Activated T-cell treated with anti-CD3 and anti-CD28 coated beads for 24 hours (primary cell): ENCODE measurements around the gene SORCS3.
A peak's percentile ranks its signal among the peaks of the same experiment; 100 is the strongest.

Experiments used
- DNase-seq: peaks from one replicate; pipeline ENCODE4 v3.0.0-alpha.2; 2020; ENCODE audit warnings: low read depth

Gene SORCS3

DNA sequence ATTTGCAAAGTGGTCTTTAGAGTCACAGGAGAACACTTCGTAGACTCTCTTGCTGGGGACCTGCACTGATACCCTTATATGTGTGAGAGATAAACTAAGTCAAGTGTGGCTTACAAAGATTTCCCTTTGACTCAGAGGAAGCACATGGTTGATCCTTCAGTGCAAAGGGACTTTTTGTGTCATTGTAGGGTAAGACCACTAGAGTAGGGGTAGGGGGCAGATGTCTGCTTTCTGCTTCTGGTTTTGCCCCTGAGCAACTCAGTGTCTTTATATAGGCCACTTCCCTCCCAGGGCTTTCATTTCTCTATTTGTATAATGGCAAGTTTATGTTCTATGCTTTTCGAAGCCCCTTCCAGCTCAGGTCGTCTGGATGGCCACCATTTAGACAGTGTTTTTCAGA is 281.7 kb downstream of the SORCS3 start:
- DNase-seq, result no peak

DNA sequence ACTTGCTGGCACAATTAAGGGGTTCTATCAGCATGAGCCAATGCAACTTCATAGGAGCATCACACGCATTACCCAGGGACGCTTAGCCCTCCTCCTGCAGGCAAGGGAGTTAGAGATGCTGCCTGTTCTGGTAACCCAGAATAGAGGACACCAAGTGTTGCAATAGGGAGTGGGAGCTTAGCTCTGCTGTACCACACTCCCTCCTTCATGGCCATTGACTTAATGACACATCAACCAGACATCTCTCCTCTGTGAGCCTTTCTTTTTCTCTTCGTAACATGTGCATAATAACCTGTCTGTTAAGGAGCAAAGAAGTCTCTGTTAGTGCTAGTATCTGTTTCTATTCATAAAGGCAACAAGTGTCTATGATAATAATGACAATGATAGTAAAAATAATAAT is 282.4 kb downstream of the SORCS3 start:
- no peak for DNase-seq

DNA sequence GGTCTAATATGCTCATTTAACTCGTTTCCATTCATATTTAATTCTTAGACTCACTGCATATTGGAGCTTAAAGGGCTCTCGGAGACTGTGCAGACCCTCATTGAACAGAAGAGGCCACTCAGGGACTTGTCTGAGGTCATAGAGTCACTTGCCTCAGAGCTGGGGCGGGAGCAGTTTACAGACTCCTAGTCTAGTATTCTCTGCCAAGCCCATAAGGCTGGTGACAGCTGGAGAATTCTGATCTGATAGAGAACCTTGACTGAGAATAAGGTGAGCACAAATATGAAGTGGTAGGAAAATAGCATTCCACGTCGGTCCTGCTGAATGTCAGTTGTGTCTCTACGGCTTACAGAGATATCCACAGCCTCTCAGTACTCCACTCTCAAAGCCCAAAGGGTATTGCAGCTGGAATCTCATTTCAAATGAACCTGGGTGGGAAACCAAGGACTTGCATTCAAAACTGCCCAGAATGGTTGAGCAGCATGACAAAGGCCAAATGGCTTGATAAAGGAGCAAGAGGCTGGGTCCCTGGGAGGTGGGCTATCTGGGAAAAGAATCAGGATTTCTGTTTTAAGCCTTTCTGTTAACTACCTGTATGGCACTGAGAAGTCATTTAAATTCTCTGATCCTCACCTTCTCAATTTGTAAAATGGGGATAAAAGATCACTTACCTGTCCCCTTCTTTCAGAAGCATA is 283.2 kb downstream of the SORCS3 start:
- DNase-seq, result no peak

DNA sequence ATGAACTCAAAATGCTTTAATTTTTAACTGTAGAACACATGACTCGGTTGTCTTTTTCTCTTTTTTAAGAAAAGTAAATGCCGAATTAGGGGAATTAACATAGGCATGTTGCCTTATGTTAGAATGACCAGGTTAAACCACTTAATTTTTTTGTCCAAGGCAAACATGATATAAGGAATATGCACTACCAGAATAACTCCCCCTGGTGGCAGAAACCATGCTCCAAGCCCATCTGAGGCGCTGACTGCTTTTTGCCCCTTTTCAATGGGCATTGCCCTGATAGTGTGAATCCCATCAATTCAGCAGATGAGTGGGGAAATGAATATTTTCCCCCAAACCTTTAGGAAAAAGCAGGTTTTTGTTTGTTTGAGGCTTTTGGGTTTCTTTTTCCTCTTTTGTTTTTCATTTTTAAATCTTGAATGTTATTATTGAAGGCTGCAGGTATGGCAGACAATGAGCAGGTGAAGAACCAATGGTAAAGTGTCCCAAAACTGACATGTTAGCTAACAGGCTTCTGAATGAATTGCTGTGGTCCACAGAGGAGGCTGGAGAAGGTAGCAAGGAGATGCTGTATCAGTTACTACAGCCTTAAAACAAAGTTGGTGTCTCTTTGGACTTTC is 284.3 kb downstream of the SORCS3 start:
- peak; percentile 1 for DNase-seq

DNA sequence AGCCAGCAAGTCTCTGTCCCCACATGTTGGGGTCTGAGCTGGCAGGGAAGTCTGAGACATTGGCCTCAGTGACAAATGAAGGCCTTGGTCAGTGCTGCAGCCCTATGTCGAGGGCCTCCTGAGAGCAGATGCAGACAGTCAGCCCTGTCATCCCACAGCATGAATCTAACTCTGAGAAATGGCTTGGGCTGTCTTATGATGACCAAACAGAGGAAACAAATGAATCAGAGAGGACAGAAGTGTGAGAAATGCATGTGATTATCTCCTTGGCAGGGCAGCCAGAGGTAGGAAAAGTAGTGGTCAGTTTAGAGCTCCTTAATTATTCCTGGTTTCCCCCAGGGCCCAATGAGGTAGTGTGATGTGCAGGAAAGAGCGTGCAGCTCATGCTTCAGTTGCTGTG is 287.6 kb downstream of the SORCS3 start:
- DNase-seq, result no peak

DNA sequence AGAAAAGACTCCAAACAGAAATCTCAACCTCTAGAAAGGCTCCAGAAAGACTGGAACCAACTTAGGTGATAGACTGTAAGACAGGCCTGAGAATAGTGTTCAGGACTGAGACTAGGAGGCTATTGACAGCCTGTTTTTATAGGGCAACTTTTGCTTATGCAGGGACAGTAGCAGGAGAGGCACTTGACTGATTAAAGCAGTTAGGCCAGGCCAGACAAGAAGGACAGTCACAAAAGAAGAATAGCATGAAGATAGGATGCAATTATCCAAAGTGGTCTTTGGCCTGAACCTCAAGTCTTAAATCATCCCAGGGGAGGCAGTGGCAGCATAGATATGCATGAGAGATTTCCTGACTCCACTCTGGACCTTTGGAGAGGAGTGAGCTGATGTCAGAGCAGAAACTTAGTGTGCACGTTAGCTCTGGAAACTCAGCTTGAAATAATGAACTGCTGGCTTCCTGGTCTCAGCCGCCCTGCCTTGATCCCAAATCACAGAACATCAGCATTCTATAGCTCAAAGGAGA is 290.6 kb downstream of the SORCS3 start:
- DNase-seq, result no peak

DNA sequence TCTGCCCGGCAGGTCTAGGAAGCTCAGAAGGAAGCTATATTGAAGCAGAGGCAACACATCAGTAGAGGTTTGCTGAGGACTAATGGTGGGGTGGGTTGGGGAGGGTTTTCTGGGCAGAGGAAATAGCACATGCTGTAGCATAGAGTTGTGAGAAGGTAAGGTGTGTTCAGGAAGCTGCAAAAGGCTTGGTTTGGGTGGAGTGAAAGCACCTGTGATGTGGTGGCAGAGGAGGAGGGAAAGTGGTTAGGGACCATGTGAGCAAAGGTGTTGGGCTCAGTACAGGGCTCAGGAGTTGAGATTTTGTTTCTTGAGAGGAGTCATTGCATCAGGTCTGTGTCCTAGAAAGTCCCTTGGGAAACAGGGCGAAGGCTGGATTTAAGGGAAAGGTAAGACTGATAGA is 294.6 kb downstream of the SORCS3 start:
- no peak for DNase-seq

DNA sequence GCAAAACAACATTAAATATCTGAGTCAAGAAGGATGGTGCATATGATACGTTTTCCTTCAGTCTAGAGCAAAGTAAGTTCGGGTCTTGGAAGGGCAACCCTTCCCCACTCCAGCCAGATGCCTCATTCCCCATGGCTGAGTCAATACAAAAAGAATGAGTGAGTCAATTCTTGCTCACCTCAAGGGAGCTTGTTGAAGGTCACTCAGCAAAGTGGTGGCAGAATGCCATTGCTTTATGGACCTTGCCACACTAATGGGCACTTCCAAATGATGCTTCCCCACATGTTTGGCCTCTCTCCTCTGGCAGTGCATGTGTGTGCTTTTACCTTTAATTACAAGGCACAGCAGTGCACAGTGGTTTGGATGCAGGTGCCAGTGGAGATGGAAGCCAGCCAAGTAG is 296.5 kb downstream of the SORCS3 start:
- DNase-seq, result no peak

DNA sequence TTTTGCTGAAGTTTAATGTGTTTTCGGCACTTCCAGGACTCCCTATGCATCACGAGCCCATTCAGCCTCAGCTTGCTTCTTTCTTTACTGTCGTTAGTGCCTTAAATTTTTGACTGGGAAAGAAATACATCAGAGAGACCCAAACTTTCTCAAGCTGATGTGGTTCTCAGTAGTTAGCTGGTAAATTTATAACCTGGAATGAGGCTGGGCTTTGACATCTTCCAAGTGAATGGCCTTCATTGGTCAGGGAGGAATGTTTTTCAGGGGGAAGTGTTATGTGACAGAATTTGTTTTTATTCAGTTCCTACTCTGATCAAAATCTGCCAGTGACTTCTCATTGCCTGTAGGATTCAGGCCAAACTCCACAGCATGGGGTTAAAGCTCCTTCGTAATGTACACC is 296.9 kb downstream of the SORCS3 start:
- DNase-seq, result no peak

DNA sequence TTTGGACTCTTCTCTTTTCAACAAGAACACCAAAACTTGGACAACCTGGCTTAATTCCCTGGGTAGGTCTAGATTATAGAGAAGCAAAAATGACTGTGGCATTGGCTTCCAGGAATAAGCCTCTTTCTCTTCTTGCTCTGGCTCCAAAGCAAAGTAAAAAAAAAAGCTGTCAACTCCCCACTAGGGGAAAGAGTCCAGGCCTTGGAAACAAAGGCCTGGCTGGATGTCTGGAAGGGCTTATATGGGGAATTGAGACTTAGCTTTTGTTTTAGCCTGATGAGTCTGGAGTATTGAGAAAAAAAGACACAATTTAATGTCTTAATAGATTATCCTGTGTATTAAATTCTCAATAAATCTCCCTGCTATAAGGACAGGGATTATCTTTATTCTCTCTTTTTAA is 300.6 kb downstream of the SORCS3 start:
- DNase-seq, result no peak

DNA sequence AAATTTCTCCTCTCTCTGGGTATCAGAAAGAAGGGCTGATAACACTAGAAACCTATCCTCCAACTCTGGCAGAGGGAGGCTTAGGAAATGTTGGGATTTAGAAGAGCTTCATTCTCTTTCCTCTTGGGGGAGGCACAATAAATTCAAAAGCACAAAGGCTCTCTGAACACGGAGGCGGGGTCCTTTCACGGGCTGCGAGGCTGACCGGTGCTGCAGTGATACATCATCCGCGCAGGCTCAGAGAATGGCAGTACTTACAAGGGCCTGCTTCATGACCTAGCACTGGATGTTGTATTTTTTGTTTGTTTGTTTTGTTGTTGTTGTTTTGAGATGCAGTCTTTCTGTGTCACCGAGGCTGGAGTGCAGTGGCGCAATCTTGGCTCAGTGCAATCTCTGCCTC is 306.2 kb downstream of the SORCS3 start:
- no peak for DNase-seq

DNA sequence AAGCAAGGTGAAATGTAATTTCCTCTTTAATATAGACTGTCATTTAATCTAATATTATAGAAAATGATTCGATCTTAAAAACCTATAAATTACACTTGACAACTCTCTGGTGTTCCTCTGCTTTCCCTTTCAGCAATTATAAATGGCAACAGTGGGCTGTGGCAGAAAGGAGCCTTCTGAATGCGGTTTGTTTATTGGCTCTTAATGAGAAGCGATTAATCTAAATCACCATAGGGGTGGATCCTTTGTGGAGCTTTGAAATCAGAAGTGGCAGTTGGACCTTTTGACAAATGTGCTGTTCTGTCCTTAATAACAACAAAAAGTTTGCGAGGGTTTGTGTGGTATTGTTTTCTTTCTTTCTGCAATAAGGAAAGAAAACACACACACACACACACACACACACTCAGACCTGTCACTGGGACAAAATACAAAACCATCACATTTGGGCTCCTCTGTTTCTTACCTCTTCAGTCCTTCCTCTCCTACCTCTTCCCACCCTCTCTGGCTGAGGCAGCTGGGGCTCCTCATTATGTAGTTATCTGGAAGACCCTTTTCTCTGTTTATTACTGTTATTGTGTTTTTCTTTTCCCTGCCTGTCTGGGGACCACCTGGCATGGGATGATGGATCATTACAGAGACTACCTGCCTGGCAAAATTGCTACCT is 316.2 kb downstream of the SORCS3 start:
- no peak for DNase-seq

DNA sequence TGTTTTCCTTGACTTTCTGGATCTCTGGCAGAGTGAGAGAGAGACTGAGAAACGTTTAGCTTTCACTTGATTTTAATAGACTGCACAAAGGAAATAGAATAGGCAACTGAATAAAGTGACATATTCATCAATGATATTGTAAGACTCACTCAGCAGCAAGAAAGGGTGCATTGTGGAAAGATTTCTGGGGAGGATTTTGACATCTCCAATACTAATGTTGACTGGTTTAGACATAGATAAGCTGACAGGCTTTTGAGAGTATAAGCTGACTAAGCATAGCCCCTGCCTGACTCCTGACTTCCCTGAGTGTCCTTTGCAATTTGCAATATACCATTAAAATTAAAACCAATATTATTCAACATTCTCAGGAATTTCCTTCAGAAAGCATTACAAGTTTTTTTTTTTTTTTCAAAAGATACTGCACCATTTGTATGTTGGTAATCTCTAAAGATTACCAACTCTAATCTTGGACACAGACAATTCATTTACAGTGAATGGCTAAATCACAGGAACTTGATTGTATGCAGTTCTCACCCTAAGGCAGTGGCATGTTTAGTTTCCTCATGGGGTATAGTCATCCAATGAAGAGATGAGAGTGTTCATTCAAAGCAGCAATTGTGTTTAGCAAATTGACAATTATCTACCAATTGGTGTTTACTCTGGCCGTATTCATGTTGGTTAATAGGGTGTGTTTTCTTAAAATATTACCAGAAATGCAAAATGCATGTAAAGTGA is 325.6 kb downstream of the SORCS3 start:
- DNase-seq, result no peak

DNA sequence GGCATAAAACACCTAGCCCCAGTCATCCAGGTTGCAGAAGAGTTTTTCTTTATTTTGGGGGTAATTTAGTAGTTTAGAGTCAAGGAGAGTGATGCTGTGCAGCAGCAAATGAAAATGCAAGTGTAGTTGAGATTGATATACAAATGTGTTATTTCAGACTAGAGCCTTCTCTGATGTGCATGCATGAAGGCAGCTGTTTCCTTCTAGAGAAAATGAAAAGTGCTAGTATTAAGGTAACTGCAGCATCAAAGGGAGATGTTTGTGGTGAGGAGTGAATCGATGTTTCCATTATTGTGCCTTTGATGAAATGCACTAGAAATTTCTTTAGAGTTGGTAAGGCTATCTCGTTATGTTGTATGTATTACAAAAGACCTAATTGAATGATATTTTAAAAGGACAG is 339.3 kb downstream of the SORCS3 start:
- no peak for DNase-seq

DNA sequence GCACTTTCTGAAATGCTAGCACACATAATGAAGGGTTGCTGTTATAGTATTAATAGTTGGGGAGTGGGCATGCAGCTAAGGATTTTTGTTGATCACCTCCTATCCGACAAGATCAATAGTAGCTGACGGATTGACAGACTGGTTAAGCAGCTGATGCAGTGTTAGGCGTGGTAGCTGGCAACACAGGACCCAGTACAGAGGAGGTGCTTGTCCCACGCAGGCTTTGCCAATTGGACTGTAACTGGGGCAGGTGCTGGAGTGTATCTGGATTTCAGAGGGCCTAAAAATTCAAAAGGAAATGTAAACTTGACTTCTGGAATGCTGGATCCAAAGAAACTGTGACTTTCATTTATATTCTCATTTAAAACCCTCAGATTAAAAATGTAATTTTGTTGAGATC is 340.9 kb downstream of the SORCS3 start:
- no peak for DNase-seq

DNA sequence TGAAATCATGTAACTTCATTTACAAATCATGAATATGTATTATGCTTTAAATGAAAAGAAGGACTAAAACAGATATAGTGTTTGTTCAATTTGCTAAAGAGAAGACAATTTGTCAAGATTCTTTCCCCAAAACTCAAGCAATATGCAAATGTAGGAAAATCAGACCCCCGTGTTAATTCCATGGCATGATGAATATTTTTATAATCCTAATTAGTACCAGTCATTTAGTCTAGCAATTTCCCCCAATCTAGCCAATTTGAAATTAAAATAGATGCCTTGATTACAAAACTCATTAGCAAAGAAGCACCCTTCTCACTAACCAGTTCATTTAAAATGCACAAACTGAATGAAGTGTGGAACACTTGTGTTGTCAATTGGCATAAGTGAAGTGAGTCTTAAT is 347.6 kb downstream of the SORCS3 start:
- no peak for DNase-seq

DNA sequence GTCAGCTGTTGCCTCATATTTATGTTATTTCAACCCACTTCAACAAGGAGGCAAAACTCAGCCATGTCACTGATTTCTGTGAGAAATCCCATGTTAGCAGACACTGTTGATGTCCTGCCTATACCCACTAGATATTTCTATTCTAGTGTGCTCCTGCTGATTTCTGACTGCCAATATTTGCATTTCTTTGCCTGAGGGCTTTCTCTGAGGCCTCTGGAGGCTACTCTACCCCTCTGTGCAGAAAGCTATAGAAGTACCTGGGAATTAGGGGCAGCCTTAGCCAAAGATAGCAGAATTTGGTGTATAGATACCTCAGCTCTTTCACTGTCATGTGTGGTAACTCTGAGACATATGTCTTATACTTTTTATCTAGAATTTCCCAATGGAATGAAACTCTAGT is 348.8 kb downstream of the SORCS3 start:
- DNase-seq, result no peak

DNA sequence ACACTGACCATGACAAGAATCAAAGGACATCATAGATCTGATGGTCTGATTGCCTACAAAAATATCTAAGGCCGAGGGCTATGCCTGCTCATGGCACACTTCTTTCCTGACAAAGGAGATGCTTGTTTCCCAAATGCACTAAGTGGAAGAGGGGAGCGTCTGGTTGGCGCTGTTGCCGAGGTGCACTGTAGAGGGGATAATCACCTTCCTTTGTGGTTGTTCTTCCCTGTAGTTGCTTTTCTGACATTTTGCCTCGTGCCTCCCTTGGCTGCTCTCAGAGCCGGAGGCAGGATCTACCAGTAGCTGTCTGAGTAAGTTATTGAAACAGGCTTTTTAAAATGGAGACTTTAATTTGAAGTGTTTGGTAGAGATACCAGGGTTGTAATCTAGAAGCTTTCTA is 352.0 kb downstream of the SORCS3 start:
- no peak for DNase-seq

DNA sequence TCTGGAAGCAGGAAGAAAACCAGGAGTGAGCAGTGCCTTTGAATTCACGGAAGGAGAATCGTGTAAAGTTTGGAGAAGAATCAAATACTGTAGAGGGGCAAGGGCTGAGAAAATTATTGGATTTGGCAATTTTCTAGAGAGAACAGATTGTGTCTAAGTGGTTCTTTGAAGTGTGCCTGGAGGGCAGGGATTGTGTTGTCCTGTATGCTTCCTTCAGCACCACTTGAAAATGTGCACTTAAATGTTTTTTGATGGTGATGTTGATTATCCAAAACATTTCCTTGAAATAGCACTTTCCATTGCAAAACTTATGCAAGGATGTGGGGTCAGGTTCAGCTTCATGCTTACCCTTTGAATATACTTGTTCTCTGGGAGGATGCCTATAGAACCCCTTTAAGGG is 360.2 kb downstream of the SORCS3 start:
- DNase-seq, result no peak

DNA sequence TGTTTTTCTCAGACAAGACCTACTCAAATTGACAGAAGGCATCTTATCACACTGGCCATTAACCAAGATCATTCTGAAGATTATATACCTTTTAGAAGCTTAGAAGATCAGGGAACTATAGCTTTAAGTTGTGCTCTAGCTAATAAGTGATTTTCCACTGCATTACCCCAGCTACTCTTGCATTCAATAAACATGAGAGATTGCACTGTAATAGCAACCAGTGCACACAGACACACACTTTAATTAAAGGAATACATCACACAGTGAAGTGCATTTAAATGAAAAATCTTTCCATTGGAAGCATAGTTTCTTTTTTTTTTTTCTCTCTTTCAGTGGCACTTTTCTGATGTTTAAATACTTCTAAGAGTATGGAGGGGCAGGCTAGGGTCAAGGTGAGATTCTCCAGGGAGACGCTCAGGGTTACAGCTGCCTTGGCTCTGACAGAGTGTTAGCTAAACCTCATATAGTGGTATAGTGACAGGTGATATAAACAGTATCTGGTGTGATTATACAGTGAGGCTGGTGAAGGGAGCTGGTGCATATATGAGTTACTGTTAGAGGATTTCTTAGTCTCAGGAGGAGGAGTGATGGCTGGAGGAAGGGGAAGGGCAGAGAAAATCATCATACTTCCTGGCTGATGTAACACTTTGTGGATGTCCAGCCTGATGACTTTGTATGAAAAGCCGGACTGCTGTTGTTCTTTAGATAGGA is 369.5 kb downstream of the SORCS3 start:
- no peak for DNase-seq

DNA sequence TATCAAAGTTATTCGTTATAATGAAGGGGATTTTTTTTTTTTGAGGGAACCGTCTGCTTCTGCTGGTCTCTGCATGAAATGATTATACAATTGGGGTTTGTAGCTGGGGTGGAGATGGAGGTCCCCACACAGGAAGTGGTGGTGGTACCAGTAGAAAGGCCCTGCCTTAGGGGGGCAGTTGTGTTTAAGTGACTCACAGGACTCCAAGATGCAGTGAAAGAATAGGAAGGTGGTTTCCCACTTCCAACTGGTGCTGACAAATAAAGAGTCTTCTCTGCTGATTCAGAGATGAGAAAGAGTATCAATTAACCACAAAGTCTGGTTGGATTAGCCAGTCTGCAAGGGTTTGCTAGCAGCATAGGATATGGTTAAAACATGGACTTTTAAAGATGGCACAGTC is 376.0 kb downstream of the SORCS3 start:
- peak; percentile 0 for DNase-seq

DNA sequence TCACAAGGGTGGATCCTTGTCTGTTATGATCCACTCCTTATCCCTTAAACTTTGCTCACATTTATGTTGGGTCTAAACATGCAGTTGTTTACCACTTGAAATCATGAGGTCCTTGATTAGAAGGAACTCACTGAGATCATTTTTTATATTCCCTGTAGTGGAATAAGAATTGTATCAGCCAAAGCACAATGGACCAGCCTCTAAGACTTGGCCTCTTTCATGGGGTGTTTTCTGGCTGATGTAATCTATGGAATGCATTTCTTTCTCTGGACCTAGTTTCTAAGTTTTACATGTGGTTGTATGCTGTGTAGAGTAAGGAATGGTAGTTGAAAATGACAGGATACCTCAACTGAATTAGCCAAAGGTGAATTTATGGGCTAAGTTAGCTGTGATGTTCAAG is 376.6 kb downstream of the SORCS3 start:
- no peak for DNase-seq
